IMR-90 (cell line): ENCODE data around the gene PTPRK. TPM values are rescaled to one million over a fixed set of nuclear protein-coding genes. Genes with fewer than 3 reads are reported as not detected.

Source experiments
- ATAC-seq: fragments of 200-7000 bp; cut with Tn5 transposase; 2 replicates; pipeline ENCODE4 v1.9.1; 2020; ENCODE audit warnings: low read depth, mild to moderate bottlenecking, moderate library complexity
- BruUV-seq: library from RNA; stranded (reverse); fragments of 400-500 nt; replicated peaks from 2 replicates; lab custom pipeline; 2021; lab: Mats Ljungman, UMichigan
- CTCF ChIA-PET: fragments of 300-600 bp; formaldehyde crosslinking; extraction: SDS; loops from one replicate; lab custom pipeline; 2021; ENCODE audit warnings: antibody characterized with exemption; lab: Yijun Ruan, JAX
- POLR2A ChIA-PET: fragments of 300-600 bp; sonication (Branson Sonifier 250); formaldehyde crosslinking; loops from one replicate; lab custom pipeline; 2022; ENCODE audit warnings: antibody characterized with exemption; ENCODE audit not compliant: unreplicated experiment; lab: Charles Lee
- DNase-seq: peaks from one replicate; pipeline ENCODE4 v3.0.0; 2013
- H2AFZ ChIP-seq: replicated peaks from 2 replicates; pipeline ENCODE3; 2013; ENCODE audit warnings: low read length, mild to moderate bottlenecking; ENCODE audit not compliant: poor library complexity
- H2AK5ac ChIP-seq: 2 replicates; pipeline ENCODE4 v1.6.1; 2013; ENCODE audit warnings: low read depth, low read length, inconsistent platforms
- H2AK9ac ChIP-seq: replicated peaks from 2 replicates; pipeline ENCODE3; 2013; ENCODE audit warnings: mild to moderate bottlenecking, low read depth, low read length, moderate library complexity; ENCODE audit not compliant: poor library complexity
- H2BK120ac ChIP-seq: 2 replicates; pipeline ENCODE4 v1.6.1; 2013; ENCODE audit warnings: low read depth, low read length, inconsistent platforms
- H2BK15ac ChIP-seq: 3 replicates; pipeline ENCODE4 v1.6.1; 2013; ENCODE audit warnings: low read depth, low read length, inconsistent platforms
- H2BK20ac ChIP-seq: 2 replicates; pipeline ENCODE4 v1.6.1; 2013; ENCODE audit warnings: low read depth, mild to moderate bottlenecking, inconsistent platforms, low read length, moderate library complexity
- H2BK5ac ChIP-seq: 2 replicates; pipeline ENCODE4 v1.6.1; 2013; ENCODE audit warnings: mild to moderate bottlenecking, low read depth, low read length, inconsistent platforms; ENCODE audit not compliant: poor library complexity, severe bottlenecking
- H3K14ac ChIP-seq: replicated peaks from 2 replicates; pipeline ENCODE4 v1.6.1; 2013; ENCODE audit warnings: low read depth, low read length, inconsistent platforms
- H3K18ac ChIP-seq: 2 replicates; pipeline ENCODE4 v1.6.1; 2013; ENCODE audit warnings: low read depth, low read length, control low read depth
- H3K23ac ChIP-seq: 2 replicates; pipeline ENCODE4 v1.6.1; 2013; ENCODE audit warnings: low read depth, low read length, inconsistent platforms
- H3K27ac ChIP-seq: 2 replicates; pipeline ENCODE4 v1.5.1; 2013; ENCODE audit warnings: mild to moderate bottlenecking, control low read depth, low read length; ENCODE audit not compliant: insufficient read depth
- H3K27me3 ChIP-seq: 2 replicates; pipeline ENCODE4 v1.6.1; 2013; ENCODE audit warnings: low read length; ENCODE audit not compliant: control insufficient read depth, insufficient read depth
- H3K36me3 ChIP-seq: 2 replicates; pipeline ENCODE4 v1.6.1; 2013; ENCODE audit warnings: low read length, mixed read lengths; ENCODE audit not compliant: control insufficient read depth, insufficient read depth
- H3K4ac ChIP-seq: 2 replicates; pipeline ENCODE4 v1.6.1; 2013; ENCODE audit warnings: low read depth, low read length, inconsistent platforms
- H3K4me1 ChIP-seq: 2 replicates; pipeline ENCODE4 v1.6.1; 2013; ENCODE audit warnings: low read length, mixed read lengths; ENCODE audit not compliant: control insufficient read depth, insufficient read depth
- H3K4me2 ChIP-seq: 2 replicates; pipeline ENCODE4 v1.6.1; 2013; ENCODE audit warnings: low read depth, mild to moderate bottlenecking, control low read depth, low read length, moderate library complexity
- H3K4me3 ChIP-seq: 2 replicates; pipeline ENCODE4 v1.5.1; 2013; ENCODE audit warnings: low read depth, mild to moderate bottlenecking, control low read depth, low read length, moderate library complexity; ENCODE audit not compliant: insufficient read depth
- H3K56ac ChIP-seq: 2 replicates; pipeline ENCODE4 v1.6.1; 2013; ENCODE audit warnings: low read length, inconsistent platforms; ENCODE audit not compliant: insufficient read depth; ENCODE audit errors: extremely low read depth
- H3K79me1 ChIP-seq, 2 experiments: 2 replicates each; pipeline ENCODE4 v1.6.1; 2013; ENCODE audit warnings: low read length in 2 of 2, inconsistent platforms in 1 of 2, low read depth in 1 of 2
- H3K9ac ChIP-seq: 2 replicates; pipeline ENCODE4 v1.6.1; 2013; ENCODE audit warnings: low read depth, low read length, control low read depth
- H3K9me1 ChIP-seq: 2 replicates; pipeline ENCODE4 v1.6.1; 2013; ENCODE audit warnings: low read length, inconsistent platforms; ENCODE audit not compliant: insufficient read depth
- H3K9me3 ChIP-seq: 2 replicates; pipeline ENCODE4 v1.6.1; 2013; ENCODE audit warnings: low read length; ENCODE audit not compliant: control insufficient read depth, insufficient read depth
- H4K20me1 ChIP-seq: 2 replicates; pipeline ENCODE4 v1.6.1; 2013; ENCODE audit warnings: low read length, inconsistent platforms; ENCODE audit not compliant: insufficient read depth
- H4K5ac ChIP-seq: 2 replicates; pipeline ENCODE4 v1.6.1; 2013; ENCODE audit warnings: mild to moderate bottlenecking, low read depth, low read length, control low read depth
- H4K8ac ChIP-seq, 2 experiments: 2 replicates each; pipeline ENCODE4 v1.6.1; 2013; ENCODE audit warnings: low read depth in 2 of 2, low read length in 2 of 2, control low read depth in 1 of 2, inconsistent platforms in 1 of 2
- H4K91ac ChIP-seq: 2 replicates; pipeline ENCODE4 v1.6.1; 2013; ENCODE audit warnings: low read depth, low read length, inconsistent platforms; ENCODE audit not compliant: insufficient read depth
- FOS ChIP-seq: fragments of 150-350 bp; IDR thresholded peaks from 2 replicates; pipeline ENCODE4 v1.6.1; 2016; ENCODE audit warnings: low read depth, low read length
- MAFK ChIP-seq: IDR thresholded peaks from 2 replicates; pipeline ENCODE4 v1.6.1; 2012; ENCODE audit warnings: low read depth, low read length, improper control_type of control experiment
- NFE2L2 ChIP-seq: fragments of 150-350 bp; IDR thresholded peaks from 2 replicates; pipeline ENCODE4 v1.6.1; 2016; ENCODE audit warnings: low read depth, mild to moderate bottlenecking, low read length
- WGBS, 2 experiments: methylation state at CpG; one replicate each; pipeline versions ENCODE4 v1.1.5 to v1.1.7; 2013; ENCODE audit warnings: missing lambda C conversion rate in 2 of 2; ENCODE audit not compliant: insufficient read length in 1 of 2; ENCODE audit errors: extremely low coverage in 2 of 2; 5-methylcytosine and 5-hydroxymethylcytosine counted together
- dilution Hi-C: fragments of 300-500 bp; cut with HindIII; formaldehyde crosslinking; loops from one replicate; pipeline ENCODE4 v1.14.3; 2018; ENCODE audit warnings: low sequenced_read_pairs; ENCODE audit not compliant: unreplicated experiment
- in situ Hi-C: fragments of 300-500 bp; cut with MboI; formaldehyde crosslinking; loops from 3 replicates; pipeline ENCODE4 v1.14.3; 2019; ENCODE audit warnings: low sequenced_read_pairs, inconsistent platforms, mixed read lengths
- intact Hi-C: fragments of 100-400 bp; cut with micrococcal nuclease; formaldehyde crosslinking; loops from 2 replicates; pipeline ENCODE4 v1.10.0; 2022
- polyA plus RNA-seq, 3 experiments: library from polyadenylated mRNA; depleted of rRNA; stranded (reverse); fragments of >200 nt; gene quantifications; 2 replicates each; pipeline ENCODE4 v1.2.3, GENCODE V29; 2012; ENCODE audit warnings: low replicate concordance in 1 of 3
- total RNA-seq: library from RNA; depleted of rRNA; stranded (reverse); fragments of >200 nt; gene quantifications from 2 replicates; pipeline ENCODE4 v1.2.3, GENCODE V29; 2012

PTPRK gene
- total and polyA plus RNA-seq, 2 of the 4 experiments (the other 2 are of a cell fraction), result 18.0 to 80.8 TPM

- H3K27ac ChIP-seq, result no peak overlapping the region
- peak overlapping the region in 1 of 2 experiments; percentile 54; a peak in 1 of 4 replicates for H4K8ac ChIP-seq
- H2AK5ac ChIP-seq, result no peak overlapping the region
- no peaks in the 10 kb centered on the region for H3K36me3 ChIP-seq
- peak; percentile 42 for ATAC-seq
- in situ Hi-C loops (no loop called here), intact Hi-C loops (no loop called here), dilution Hi-C loops (no loop called here)
- CTCF ChIA-PET, result interaction anchor here (0.6 kb wide), 1 partner anchor 32 kb away, joined by 3 read pairs; no protein-coding TSS in a partner anchor
- H3K4me1 ChIP-seq, result no peaks in the 10 kb centered on the region; the same call in 1 of the 2 replicates
- H2BK15ac ChIP-seq, result no peak overlapping the region
- peak overlapping the region; percentile 67; the same call in 1 of the 2 replicates for H3K23ac ChIP-seq
- H3K14ac ChIP-seq, result peak overlapping the region; percentile 55; the same call in 1 of the 2 replicates
- H3K79me1 ChIP-seq, result no peaks in the 10 kb centered on the region
- no peak overlapping the region for H3K56ac ChIP-seq
- H4K5ac ChIP-seq, result no peak overlapping the region
- no peaks in the 10 kb centered on the region for H3K27me3 ChIP-seq
- no TSS peak for BruUV-seq
- H3K18ac ChIP-seq, result no peak overlapping the region
- peak overlapping the region; percentile 38 for H2BK5ac ChIP-seq
- peak overlapping the region; percentile 87 for H2BK20ac ChIP-seq
- peak overlapping the region; percentile 44; the same call in 1 of the 2 replicates for H2BK120ac ChIP-seq
- H4K20me1 ChIP-seq, result no peaks in the 10 kb centered on the region
- H3K9ac ChIP-seq, result no peak overlapping the region
- no peak overlapping the region for H3K4me2 ChIP-seq
- no CpG with 5 or more reads among the region's 3 CpGs for WGBS, 2 experiments
- H2AFZ ChIP-seq, result no peak overlapping the region
- no peak overlapping the region for H2AK9ac ChIP-seq
- H4K91ac ChIP-seq, result no peak overlapping the region
- TF ChIP-seq NFE2L2, result peak; percentile 71
- TF ChIP-seq FOS, result no peak
- TF ChIP-seq MAFK, result peak; percentile 90
- no peak for DNase-seq
- no peaks in the 10 kb centered on the region for H3K9me1 ChIP-seq
- H3K4me3 ChIP-seq, result no peak overlapping the region
- POLR2A ChIA-PET, result no interaction called here
- peak overlapping the region; percentile 33; the same call in 1 of the 2 replicates for H3K4ac ChIP-seq
- no peaks in the 10 kb centered on the region for H3K9me3 ChIP-seq
Measured at GRCh38 chr6:127939442-127940066, 580.8 kb downstream of the PTPRK start.
